AG20443 (cell line): ENCODE data around the gene RAP2A.

Experiments
- DNase-seq: peaks from one replicate; pipeline ENCODE4 v3.0.0; 2012; ENCODE audit warnings: low spot score, mixed read lengths

RAP2A gene

GRCh38 chr13:97433727-97434396 lies at the start of gene RAP2A:
Gene RAP2A, plus strand, starts transcription at chr13:97434169. Its CDS starts 302 bp downstream, at chr13:97434471.
- DNase-seq: peak; percentile 91

GRCh38 chr13:97384371-97384770 lies 49.6 kb upstream of the RAP2A start:
- DNase-seq: no peak

GRCh38 chr13:97385146-97385545 lies 48.8 kb upstream of the RAP2A start:
- peak; percentile 44 for DNase-seq

GRCh38 chr13:97385854-97386253 lies 48.1 kb upstream of the RAP2A start:
- DNase-seq: no peak

- no peak for DNase-seq
These were observed 47.0 kb upstream of the RAP2A start for GRCh38 chr13:97386801-97387484.

GRCh38 chr13:97387485-97387839 lies 46.5 kb upstream of the RAP2A start:
- DNase-seq: no peak

GRCh38 chr13:97387890-97388289 lies 46.1 kb upstream of the RAP2A start:
- DNase-seq: no peak

- DNase-seq: no peak
These were observed 45.6 kb upstream of the RAP2A start for GRCh38 chr13:97388373-97388772.

GRCh38 chr13:97390941-97391600 lies 42.9 kb upstream of the RAP2A start:
- no peak for DNase-seq

GRCh38 chr13:97392020-97392419 lies 41.9 kb upstream of the RAP2A start:
- DNase-seq: no peak

GRCh38 chr13:97394542-97394941 lies 39.4 kb upstream of the RAP2A start:
- DNase-seq: no peak

GRCh38 chr13:97395447-97396136 lies 38.4 kb upstream of the RAP2A start:
- peak; percentile 49 for DNase-seq

- no peak for DNase-seq
These were observed 36.7 kb upstream of the RAP2A start for GRCh38 chr13:97397267-97397666.

- DNase-seq: no peak
These were observed 32.5 kb upstream of the RAP2A start for GRCh38 chr13:97401421-97401820.

- DNase-seq: peak; percentile 37
These were observed 29.8 kb upstream of the RAP2A start for GRCh38 chr13:97403893-97404750.

GRCh38 chr13:97407540-97407939 lies 26.4 kb upstream of the RAP2A start:
- DNase-seq: no peak

GRCh38 chr13:97408938-97409337 lies 25.0 kb upstream of the RAP2A start:
- no peak for DNase-seq

GRCh38 chr13:97411984-97412383 lies 22.0 kb upstream of the RAP2A start:
- DNase-seq: peak; percentile 71

GRCh38 chr13:97413694-97414093 lies 20.3 kb upstream of the RAP2A start:
- no peak for DNase-seq

GRCh38 chr13:97414392-97414791 lies 19.6 kb upstream of the RAP2A start:
- no peak for DNase-seq

- DNase-seq: no peak
These were observed 16.3 kb upstream of the RAP2A start for GRCh38 chr13:97417698-97418097.
